ENCODE measurements around the gene PDZD11.
"Not testable (repeated sequence)": the region's sequence is repeated elsewhere in the genome, so short reads cannot be mapped to it uniquely, and the experiment has no call there.

PDZD11 gene

GRCh38 chrX:70255452-70255851, 34.3 kb downstream of the PDZD11 start:
- DNase-seq, result no peak

DNA sequence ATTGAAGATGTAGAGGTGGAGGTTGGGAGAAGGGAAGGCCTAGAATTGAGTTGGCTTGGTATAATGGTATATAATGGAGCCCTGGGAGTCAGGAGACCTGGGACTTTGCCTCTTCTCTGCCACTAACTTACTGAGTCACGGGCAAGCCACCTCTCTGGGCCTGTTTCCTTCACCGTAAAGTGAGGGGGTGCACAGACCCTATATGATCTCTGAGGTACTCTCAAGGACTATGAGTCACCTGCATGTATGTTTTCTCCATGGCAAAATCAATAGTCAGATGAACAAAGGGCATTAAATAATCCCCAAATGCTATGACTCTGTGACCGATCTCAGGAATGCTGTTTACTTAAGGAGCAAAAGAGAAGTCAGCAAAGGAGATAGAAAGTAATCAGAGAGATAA, 34.8 kb downstream of the PDZD11 start:
- no peak for DNase-seq

- no peak for DNase-seq
Observed at GRCh38 chrX:70254063-70254400, 35.7 kb downstream of the PDZD11 start.

GRCh38 chrX:70253377-70254062, 36.2 kb downstream of the PDZD11 start:
- no peak for DNase-seq

- DNase-seq, result no peak
Observed at GRCh38 chrX:70252491-70252890, 37.2 kb downstream of the PDZD11 start.

GRCh38 chrX:70247252-70247651, 42.5 kb downstream of the PDZD11 start:
- DNase-seq, result no peak

DNA sequence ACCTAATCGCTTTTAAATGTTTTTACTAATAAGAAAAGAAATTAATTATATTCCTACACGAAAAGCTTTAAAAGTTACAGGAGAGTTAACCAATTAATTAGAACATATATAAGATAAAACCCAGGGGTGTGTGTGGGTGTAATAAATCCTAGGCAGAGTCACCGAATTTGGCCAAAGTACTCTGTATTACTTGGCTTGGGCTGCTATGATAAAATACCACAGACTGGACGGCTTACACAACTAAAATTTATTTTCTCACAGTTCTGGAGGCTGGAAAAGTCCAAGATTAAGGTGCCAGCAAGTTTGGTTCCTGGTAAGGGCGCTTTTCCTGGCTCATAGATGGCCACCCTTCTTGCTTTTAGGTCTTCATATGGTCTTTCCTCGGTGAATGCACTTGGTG, 44.8 kb downstream of the PDZD11 start:
- DNase-seq, result no peak

GRCh38 chrX:70243601-70244000, 46.1 kb downstream of the PDZD11 start:
- not testable (repeated sequence) for DNase-seq

GRCh38 chrX:70241501-70241900, 48.2 kb downstream of the PDZD11 start:
- DNase-seq, result no peak

DNA sequence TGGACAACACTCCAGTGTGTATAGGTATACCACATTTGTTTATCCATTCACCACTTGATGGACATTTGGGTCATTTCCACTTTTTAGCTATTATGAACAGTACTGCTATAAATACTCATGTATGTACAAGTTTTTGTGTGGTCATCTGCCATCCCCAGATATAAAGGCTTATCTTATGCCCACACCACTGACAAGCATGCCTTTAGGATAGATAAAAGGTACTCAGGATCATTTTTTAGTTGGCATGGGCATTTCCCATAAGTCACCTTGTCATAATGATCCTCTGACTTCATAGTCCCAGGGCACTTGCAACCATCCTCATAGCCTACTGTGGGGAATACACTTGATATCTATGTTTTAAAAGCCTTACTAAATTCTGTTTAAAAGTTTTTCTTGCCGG, 49.0 kb downstream of the PDZD11 start:
- DNase-seq, result no peak

Measured in activated CD4-positive, alpha-beta T cell treated with anti-CD3 and anti-CD28 coated beads, Interleukin-2, amount 50 U/mL, for 48 hours (primary cell).